Fibroblast of gingiva (primary cell): ENCODE data around the gene TMEM126A.
"Not testable (repeated sequence)": the region's sequence is repeated elsewhere in the genome, so short reads cannot be mapped to it uniquely, and the experiment has no call there.

Source experiments
- DNase-seq: peaks from one replicate; pipeline ENCODE4 v3.0.0-alpha.2; 2011; ENCODE audit warnings: low read depth

Gene TMEM126A

DNA sequence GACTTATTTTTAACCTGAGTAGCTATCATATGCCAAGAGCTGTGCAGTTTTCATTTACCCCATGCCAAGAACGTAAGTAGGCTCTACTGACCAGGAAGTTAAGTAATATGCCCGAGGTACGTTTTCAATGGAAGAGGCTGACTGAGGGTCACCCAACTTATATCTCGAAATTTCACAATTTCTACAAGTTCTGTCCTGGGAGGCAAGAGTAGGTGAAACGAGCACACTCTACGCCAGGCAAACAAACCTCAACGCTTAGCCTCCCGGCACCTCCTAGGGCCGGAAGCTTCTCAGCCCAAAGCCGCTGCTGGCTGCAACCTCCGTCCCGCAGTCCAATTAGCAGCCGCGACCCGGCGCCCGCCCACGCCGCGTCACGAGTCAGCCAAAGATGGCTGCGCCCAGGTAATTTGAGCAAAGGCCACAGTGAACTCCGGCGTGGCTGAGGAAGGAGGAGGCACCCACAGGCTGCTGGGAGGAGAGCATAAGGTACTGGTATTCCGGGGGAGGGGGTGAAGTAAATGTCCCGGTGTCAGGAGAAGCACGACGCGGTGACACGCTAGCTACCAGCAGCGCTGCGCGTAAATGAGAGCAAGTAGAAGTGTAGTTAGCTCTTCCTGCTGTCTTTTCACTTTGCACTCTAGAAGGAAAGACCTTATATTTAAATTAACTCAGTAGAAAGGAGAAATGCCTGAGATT, at the start of gene TMEM126A:
Gene TMEM126A (plus strand): TSS at position 364 of the 696 bp plus-strand sequence. CDS start 2,289 bp downstream, outside the sequence.
- peak; percentile 80 for DNase-seq

DNA sequence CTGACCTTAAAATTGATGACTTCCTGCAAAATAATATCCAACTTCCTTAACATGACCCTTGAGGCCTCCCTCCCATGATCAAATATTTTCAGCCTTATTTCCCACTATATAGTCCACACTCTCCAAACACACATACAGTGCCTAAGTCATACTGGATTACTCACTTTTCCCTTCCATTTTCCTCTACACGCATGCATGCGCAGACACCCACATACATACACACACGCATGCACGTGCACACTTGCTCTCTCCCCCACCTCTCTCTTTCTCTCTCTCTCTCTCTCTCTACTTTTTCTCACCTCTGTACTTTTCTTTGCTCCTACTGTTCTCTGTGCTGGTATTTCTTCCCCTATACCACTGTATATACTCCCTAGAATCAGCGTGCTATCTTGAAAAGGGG, 48.7 kb upstream of the TMEM126A start:
- DNase-seq = no peak

DNA sequence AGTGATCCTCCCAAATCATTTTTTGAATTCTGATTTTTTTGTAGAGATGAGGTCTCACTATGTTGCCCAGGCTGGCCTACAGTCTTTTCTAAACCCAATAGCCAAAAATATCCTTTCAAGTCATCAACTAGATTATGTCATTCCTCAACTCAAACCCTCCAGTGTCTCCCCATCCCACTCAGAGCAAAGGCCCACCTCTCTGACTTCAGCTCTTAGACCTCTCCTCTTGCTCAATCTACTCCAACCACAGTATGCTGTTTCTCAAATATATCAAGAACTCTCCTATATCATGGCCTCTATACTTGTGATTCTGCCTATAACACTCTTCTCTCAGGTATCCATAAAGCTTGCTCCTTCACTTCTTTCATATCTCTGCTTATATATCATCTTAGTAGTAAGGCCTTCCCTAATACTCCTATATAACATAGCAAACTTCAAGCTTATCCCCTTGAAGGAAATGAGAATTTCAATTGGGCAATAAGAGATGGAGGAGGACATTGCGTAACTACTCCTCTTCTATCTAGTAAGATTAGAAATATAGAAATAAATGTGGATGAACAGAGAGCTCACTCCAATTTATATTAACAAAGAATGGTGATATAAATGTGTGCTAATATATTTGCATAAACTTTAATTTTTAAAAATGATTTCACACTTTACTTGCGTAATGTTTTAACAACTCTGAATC, 45.1 kb upstream of the TMEM126A start:
- no peak for DNase-seq

DNA sequence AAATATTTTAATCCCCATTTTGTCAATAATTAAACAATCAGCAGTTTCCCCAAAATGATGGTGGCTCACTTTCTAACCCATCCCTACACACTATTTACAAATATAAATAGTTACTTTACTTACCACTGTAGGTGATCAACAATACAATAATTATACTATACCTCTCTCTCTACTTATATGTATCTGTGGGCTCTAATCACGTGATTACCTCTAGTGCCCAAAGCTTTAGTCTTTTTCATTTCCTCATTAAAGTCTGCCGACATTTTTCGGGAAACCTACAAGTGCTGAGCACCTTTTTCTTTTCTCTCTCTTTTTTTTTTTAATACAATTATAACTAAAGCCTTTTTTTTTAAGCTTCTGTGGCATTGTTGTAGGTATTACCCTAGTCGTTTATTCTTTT, 44.5 kb upstream of the TMEM126A start:
- DNase-seq = no peak

DNA sequence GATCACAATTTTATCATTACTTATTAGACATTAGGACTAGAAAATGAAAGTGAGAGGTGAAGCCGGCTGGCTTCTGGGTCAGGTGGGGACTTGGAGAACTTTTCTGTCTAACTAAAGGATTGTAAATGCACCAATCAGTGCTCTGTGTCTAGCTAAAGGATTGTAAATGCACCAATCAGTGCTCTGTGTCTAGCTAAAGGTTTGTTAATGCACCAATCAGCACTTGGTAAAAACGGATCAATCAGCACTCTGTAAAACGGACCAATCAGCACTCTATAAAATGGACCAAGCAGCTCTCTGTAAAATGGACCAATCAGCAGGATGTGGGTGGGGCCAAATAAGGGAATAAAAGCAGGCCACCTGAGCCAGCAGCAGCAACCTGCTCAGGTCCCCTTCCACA, 41.5 kb upstream of the TMEM126A start:
- DNase-seq = not testable (repeated sequence)

DNA sequence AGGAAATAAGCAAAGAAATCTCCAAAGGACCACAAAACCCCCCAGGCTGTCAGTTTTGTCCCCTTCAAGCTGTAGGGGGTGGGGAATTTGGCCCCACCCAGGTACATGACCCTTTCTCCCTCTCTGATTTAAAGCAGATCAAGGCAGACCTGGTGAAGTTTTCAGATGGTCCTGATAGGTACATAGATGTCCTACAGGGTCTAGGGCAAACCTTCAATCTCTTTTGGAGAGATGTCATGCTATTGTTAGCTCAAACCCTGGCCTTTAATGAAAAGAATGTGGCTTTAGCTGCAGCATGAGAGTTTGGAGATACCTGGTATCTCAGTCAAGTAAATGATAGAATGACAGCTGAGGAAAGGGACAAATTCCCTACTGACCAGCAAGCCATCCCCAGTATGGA, 39.1 kb upstream of the TMEM126A start:
- DNase-seq = not testable (repeated sequence)

DNA sequence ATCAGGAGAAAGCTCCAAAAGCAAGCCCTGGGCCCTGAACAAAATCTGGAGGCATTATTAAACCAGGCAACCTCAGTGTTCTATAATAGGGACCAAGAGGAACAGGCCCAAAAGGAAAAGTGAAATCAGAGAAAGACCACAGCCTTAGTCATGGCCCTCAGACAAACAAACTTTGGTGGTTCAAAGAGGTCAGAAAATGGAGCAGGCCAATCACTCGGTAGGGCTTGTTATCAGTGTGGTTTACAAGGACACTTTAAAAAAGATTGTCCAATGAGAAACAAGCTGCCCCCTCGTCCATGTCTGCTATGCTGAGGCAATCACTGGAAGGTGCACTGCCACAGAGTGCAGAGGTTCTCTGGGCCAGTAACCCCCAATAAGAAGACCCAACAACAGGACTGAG, 38.5 kb upstream of the TMEM126A start:
- not testable (repeated sequence) for DNase-seq

DNA sequence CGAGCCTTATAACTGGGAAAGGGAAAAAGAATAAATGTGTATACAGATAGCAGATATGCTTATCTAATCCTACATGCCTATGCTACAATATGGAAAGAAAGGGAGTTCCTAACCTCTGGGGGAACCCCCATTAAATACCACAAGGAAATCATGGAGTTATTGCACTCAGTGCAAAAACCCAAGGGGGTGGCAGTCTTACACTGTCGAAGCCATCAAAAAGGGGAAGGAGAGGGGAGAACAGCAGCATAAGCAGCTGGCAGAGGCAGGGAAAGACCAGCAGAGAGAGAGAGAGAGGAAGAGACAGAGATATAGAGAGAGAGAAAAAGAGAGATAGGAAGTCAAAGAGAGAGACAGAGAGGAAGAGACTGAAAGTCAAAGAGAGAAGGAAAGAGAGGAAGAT, 36.1 kb upstream of the TMEM126A start:
- DNase-seq = not testable (repeated sequence)

DNA sequence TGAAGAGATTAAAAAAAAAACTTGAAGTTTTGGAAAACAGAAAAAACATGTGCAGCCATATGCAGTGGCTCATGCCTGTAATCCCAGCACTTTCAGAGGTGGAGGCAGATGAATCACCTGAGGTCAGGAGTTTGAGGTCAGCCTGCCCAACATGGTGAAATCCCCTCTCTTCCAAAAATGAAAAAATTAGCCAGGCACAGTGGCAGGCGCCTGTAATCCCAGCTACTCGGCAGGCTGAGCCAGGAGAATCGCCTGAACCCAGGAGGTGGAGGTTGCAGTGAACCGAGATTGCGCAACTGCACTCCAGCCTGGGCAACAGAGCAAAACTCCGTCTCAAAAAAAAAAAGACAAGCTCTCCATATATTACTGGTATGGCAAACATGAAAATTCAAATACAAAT, 28.3 kb upstream of the TMEM126A start:
- DNase-seq = no peak

DNA sequence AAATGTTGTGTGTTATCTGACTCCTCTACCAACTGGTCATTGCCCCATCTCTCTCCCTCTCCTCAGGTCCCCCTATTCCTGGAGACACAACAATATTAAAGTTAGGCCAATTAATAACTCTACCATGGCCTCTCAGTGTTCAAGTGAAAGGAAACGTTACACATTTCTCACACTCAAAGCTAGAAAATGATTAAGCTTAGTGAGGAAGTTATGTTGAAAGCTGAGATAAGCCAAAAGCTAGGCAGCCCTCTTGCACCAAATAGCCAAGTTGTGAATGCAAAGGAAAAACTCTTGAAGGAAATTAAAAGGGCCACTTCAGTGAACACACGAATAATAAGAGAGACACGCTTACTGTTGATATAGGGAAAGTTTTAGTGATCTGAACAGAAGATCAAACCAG, 27.5 kb upstream of the TMEM126A start:
- no peak for DNase-seq

DNA sequence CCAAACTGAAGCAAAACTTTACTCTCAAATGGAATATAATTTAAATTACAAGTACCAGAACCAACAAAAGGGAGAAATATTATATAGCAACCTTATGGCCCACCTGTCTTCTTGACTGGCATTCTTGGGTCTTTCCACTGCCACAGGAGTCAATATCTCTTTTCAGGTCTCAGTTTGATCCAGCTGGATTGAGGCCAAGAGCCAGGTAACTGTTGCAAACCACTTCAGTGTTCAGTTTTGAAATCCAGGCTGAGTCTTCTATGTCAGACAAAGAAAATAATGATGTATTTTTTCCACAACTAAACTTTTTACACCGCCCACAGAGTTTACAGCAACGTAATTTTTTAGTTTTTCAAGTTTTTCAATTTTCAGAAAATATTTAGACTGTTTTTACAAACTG, 21.3 kb upstream of the TMEM126A start:
- no peak for DNase-seq

DNA sequence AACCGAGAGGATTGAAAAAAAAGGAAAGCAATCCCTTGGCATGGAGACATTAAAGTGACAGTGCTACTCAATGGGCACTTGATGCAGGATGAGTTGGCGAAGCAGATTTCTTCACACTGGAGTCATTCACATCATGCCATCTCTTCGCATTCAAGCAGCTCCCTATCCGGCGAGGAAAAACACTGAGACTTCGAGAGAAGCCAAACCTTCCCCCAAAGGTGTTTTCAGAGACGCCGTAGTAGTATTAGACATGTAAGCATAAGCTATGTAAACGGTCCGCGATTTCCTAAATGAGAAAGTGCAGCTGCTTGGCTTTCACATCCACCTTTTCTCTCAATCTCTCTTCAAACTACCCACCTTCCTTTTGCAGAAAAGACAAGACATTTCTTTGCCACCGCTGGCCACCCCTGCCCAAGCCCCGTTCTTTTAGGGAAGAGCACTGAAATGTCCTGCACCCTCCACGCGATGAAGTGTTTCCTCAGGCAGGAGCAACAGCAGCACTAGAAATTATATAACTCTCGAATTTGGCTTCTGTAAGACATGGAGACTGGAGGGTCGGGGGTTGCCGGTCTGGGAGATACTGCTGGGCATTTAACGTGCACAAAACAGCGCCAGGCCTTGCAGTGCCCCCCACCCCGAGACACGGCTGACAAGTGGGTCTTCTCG, 20.3 kb upstream of the TMEM126A start, which contains the start of gene DLG2:
Gene DLG2 (minus strand): TSS at position 13 of the 666 bp plus-strand sequence.
- DNase-seq = peak; percentile 63

DNA sequence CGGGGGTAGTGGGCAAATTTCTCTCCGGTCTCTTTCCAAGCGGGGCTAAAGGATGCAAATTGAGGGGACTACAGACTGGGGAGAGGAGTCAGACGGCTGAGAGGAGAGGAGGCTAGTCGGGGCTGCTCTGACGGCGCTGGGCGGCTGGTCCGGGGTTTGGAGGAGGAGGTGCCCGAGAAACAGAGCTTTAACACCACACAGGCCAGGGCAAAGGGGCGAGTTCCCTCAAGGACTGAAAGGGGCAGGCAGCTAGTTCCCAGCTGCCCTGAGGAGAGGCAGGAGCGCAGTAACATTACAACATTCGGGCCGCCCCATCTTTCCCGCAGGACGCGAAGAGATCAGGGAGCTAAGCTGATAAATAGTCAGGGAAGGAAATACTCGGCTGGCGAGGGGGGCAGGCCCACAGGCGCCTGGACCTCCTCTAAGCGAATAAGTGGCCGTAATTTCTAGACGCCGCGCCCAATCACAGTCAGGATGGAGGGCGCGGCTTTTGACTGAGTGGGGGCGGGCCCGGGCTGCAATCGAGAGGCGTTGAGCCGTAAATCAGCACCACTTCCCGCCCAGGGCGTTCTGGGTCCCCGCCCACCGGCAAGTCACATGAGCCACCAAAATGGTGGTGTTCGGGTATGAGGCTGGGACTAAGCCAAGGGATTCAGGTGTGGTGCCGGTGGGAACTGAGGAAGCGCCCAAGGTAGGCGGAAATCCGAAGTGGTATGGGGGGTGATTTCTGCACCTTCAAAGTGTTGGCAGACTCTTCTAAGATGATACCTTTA, 19.6 kb upstream of the TMEM126A start, which contains the start of gene TMEM126B:
Gene TMEM126B (plus strand): TSS at position 596 of the 773 bp plus-strand sequence. CDS start 15 bp downstream, at position 611.
- DNase-seq = peak; percentile 96

DNA sequence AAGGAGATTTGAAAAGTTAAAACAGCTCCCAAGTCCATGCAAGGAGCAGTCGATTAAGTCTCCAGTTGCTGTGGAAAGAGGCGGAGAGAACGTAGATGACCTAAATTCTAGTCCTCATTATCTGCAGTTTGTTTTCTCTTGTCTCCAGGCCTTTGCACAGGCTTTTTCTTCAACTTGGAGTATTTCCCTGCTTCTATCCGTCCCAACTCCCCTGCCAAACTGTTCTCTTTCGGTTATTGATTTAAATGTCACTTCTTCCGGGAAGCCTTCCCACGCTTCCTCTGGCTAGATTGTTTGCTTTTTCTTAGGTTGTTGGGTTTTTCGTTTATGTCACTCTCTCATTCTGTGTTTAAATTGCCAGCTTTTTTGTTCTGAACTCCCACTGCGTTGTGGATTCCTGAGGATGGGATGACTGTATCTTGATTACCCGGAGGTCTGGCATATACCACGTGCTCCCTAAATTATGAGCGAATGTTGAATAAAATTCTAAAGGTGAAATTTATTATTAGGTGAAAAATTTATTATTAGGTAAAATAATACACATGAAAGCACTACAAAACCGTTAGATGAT, 18.9 kb upstream of the TMEM126A start:
- DNase-seq = no peak

DNA sequence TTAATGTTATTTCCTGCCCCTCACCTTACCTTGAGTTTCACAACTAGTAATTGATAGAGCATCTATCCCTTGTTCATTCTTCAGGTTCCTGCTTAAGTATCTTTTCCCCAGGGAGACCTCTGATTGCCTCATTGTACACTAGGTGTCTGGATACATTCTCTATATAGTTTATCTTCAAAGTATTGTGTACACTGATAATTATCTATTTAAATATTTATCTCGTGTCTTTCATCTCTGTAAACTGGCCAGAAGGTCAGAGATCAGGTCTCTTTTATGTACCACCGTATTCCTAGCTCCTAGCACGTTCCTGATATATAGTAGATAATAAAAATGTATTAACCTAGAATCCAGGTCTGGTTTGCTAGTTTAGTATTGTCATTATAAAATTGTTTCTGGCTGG, 13.0 kb upstream of the TMEM126A start:
- DNase-seq = no peak

DNA sequence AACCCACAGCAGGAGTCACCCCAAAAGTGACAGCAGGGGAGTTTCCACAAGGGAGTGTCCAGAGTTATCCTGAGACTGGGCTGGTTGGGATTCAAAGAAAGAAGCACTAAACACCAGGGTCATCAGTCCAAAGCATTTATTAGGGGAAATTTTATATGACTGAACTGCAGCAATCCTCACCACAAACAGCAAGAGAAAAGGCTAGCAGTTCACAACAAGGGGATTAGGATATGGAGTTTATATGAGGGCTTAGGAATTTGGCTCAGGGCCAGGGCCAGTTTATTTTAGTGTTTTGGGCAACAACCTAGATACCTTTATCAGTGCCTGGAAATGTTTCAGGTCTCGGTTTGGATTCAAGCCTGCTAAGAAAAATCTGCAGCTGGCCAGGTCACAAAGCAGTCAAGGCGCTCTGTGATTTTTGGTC, 4.6 kb upstream of the TMEM126A start:
- no peak for DNase-seq

DNA sequence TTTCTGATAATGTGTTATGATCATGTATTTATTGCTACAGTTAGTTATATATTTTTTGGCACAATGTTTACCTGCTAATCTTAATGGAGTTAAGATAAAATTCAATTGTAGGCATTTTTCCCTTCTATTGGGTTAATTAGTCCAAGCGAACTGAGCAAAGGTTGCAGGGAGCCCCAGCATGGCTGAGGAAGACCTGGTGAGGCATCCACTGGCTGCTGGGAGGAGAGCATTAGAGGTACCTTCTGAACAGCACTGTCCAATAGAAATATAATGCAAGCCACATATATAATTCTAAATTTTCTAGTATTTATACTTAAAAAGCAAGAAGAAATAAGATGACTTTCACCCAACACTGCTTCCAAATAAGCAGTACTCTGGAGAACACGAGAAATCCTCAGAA, 689 bp upstream of the TMEM126A start:
- DNase-seq = no peak

DNA sequence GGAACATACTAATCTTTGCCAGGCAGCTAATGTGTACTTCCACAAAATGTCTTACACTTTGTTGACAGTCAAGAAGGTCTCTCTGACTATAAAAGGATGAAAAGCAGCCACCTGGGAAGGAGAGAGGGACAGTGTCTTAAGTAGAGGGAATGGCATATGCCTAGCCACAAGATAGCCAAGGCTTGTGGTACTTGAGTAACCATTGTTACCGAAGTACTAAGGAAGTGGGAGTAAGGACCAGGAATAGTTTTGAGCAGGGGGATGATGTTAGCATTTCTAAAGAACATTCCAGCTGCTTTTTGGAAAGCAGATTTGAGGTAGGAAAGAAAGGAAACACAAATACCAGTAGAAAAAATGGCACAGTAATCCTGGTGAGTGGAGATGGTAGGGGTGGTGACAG, 3.4 kb downstream of the TMEM126A start:
- DNase-seq = no peak

DNA sequence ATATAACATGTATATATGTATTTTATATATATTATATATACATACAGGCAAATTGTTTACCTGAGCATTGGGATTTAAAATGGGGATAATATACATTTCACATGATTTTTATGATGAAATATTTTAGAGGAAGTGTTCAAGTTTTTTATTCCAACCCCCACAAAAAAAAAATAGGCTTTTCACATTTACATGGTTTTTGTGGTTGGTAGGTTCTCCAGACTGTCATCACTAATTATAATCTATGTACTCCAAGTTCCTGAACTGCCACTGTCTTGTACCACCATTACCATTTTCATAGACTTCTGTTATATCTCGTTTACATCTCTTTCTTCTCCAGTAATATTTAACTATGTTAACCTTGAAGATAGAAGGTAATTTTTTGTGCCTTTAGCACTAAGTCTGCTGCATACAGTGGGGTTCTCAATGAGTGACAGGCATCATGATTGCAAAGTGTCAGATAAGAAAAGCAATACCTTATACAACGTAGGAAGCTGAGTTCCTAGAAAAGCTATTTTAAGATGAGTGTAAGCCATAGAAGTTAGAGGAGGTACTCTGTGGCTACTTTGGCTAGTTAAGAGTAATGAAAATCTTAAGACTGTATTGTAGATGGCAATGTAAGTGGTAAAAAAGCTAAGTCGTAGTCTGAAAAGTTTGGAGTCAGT, 5.2 kb downstream of the TMEM126A start:
- DNase-seq = no peak

DNA sequence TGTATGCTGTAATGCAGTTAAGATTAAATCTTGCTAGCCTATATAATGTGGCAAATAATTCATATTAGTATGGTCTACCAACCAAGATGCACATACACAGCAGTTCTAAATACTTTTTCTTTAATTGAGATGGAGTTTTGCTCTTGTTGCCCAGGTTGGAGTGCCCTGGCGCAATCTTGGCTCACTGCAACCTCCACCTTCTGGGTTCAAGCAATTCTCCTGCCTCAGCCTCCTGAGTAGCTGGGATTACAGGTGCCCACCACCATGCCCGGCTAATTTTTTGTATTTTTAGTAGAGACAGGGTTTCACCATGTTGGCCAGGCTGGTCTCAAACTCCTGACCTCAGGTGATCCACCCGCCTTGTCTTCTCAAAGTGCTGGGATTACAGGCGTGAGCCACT, 6.6 kb downstream of the TMEM126A start:
- DNase-seq = not testable (repeated sequence)

DNA sequence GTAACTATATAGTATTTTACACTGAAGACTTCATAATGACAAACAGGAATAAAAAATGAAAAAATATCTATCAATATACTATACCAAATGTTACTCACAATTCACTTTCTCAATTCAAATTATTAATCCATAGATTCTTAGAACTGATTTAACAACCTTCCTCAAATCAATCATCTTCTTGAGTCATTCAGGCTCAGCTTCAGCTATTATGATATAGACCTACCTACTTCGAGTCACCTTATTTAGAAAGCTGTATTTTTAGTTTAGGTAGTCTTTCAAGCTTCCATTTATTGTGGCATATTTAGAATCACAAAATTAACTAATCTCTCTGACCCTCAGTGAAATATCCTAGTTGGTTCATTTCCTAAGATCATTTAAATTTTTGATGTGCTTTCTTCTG, 9.0 kb downstream of the TMEM126A start:
- DNase-seq = no peak
